Right cardiac atrium (tissue), 5 donors: ENCODE data around the gene TBCD. TPM values are rescaled to one million over a fixed set of nuclear protein-coding genes. Genes with fewer than 3 reads are reported as not detected.
A peak's percentile ranks its signal among the peaks of the same experiment; 100 is the strongest.
"Not testable (repeated sequence)": the region's sequence is repeated elsewhere in the genome, so short reads cannot be mapped to it uniquely, and the experiment has no call there.

Experiments
- ATAC-seq, 2 donors: fragments of 200-7000 bp; cut with Tn5 transposase; one replicate each; pipeline versions ENCODE4 v1.8.0 to v1.9.1; 2020; ENCODE audit warnings: moderate library complexity in 2 of 2, mild to moderate bottlenecking in 1 of 2
- DNase-seq, 3 donors: peaks; one replicate each; pipeline ENCODE4 v3.0.0-alpha.2; 2020
- H3K27ac ChIP-seq: one replicate; pipeline ENCODE4 v1.5.1; 2013; ENCODE audit warnings: mild to moderate bottlenecking, low read length, control low read depth, moderate library complexity
- H3K27me3 ChIP-seq: one replicate; pipeline ENCODE4 v1.6.1; 2013; ENCODE audit not compliant: control insufficient read depth, insufficient read depth
- H3K4me1 ChIP-seq: one replicate; pipeline ENCODE4 v1.6.1; 2013; ENCODE audit warnings: low read length; ENCODE audit not compliant: control insufficient read depth, insufficient read depth
- H3K4me3 ChIP-seq: one replicate; pipeline ENCODE4 v1.5.1; 2013; ENCODE audit warnings: low read length, control low read depth
- H3K9me3 ChIP-seq: one replicate; pipeline ENCODE4 v1.6.1; 2013; ENCODE audit warnings: low read length; ENCODE audit not compliant: control insufficient read depth
- WGBS: extraction: QIAGEN DNeasy Blood & Tissue Kit; methylation state at CpG from one replicate; pipeline ENCODE4 v1.1.7; 2013; 5-methylcytosine and 5-hydroxymethylcytosine counted together
- intact Hi-C, 4 donors: fragments of 100-400 bp; cut with DNase I; formaldehyde crosslinking; loops; one replicate each; pipeline versions ENCODE4 v1.11.0 to v1.14.0; 2022 to 2023
- polyA plus RNA-seq: library from polyadenylated mRNA; stranded (reverse); fragments of 200-250 nt; gene quantifications from one replicate; pipeline ENCODE4 v1.2.3, GENCODE V29; 2013
- total RNA-seq, 4 donors: library from RNA; stranded (reverse); fragmentation: NEBNext Ultra II Directional; extraction: Animal tissue kit (Norgen Biotek cat#: 25700); gene quantifications; one replicate each; pipeline ENCODE4 v1.2.1, GENCODE V29; 2021
- donor health status: healthy with polysubstance abuse.
- donor health status: DM: no; HTN: yes; CAD: no.
- donor health status: DM: no; HTN: no; CAD: no.
- donor health status: DM: no; HTN: yes; CAD: no; lungs with severe emphysema.
- donor health status: DM: yes; HTN: yes; CAD: no.

Gene TBCD
- total and polyA plus RNA-seq, 5 donors = 36.2 to 43.9 (median 41.2) TPM

- DNase-seq (peak in 2 of 3 donors; percentile 56), ATAC-seq (no peak)
- H3K4me1 ChIP-seq = no peaks in the 10 kb centered on the region
- no peaks in the 10 kb centered on the region for H3K9me3 ChIP-seq
- intact Hi-C loops = loop anchor here in 2 of 4 donors (5.0 to 10.0 kb wide), 2 partner anchors 175 to 178 kb away; no protein-coding TSS in a partner anchor
- no peak overlapping the region for H3K4me3 ChIP-seq
- no peak overlapping the region for H3K27ac ChIP-seq
- no peaks in the 10 kb centered on the region for H3K27me3 ChIP-seq
- WGBS = 95% methylated on average over 23 of the region's 23 CpGs
Measured at GRCh38 chr17:82959990-82960418, 208.1 kb downstream of the TBCD start.

GRCh38 chr17:82960419-82961271 is 208.8 kb downstream of the TBCD start:
- Histone ChIP-seq H3K27me3 (no peaks in the 10 kb centered on the region), H3K9me3 (no peaks in the 10 kb centered on the region), H3K27ac (no peak overlapping the region), H3K4me3 (no peak overlapping the region), H3K4me1 (no peaks in the 10 kb centered on the region)
- ATAC-seq (no peak), DNase-seq (peak in 2 of 3 donors; percentile 60 to 66)
- WGBS = 95% methylated on average over 67 of the region's 67 CpGs
- intact Hi-C loops = loop anchor here in 2 of 4 donors (5.0 to 10.0 kb wide), 2 partner anchors 176 to 178 kb away; no protein-coding TSS in a partner anchor

- H3K27ac ChIP-seq = no peak overlapping the region
- intact Hi-C loops = loop anchor here in 2 of 4 donors (5.0 to 10.0 kb wide), 2 partner anchors 177 to 179 kb away; no protein-coding TSS in a partner anchor
- no peak overlapping the region for H3K4me3 ChIP-seq
- 87% methylated on average over 19 of the region's 19 CpGs for WGBS
- no peaks in the 10 kb centered on the region for H3K9me3 ChIP-seq
- ATAC-seq (no peak), DNase-seq (peak in 1 of 3 donors; percentile 57)
- no peaks in the 10 kb centered on the region for H3K4me1 ChIP-seq
- no peaks in the 10 kb centered on the region for H3K27me3 ChIP-seq
Measured at GRCh38 chr17:82961366-82962162, 209.7 kb downstream of the TBCD start.

- ATAC-seq (no peak), DNase-seq (peak in 1 of 3 donors; percentile 18)
- Histone ChIP-seq H3K27me3 (no peaks in the 10 kb centered on the region), H3K9me3 (no peaks in the 10 kb centered on the region), H3K27ac (no peak overlapping the region), H3K4me3 (no peak overlapping the region), H3K4me1 (no peaks in the 10 kb centered on the region)
- intact Hi-C loops = loop anchor here in 2 of 4 donors (5.0 to 10.0 kb wide), 2 partner anchors 177 to 180 kb away; no protein-coding TSS in a partner anchor
- 76% methylated on average over 21 of the region's 21 CpGs for WGBS
Measured at GRCh38 chr17:82962163-82962720, 210.4 kb downstream of the TBCD start.

GRCh38 chr17:82963104-82963950 is 211.5 kb downstream of the TBCD start:
- Histone ChIP-seq H3K27me3 (no peaks in the 10 kb centered on the region), H3K4me1 (no peaks in the 10 kb centered on the region), H3K27ac (no peak overlapping the region), H3K9me3 (no peaks in the 10 kb centered on the region), H3K4me3 (no peak overlapping the region)
- 27% methylated on average over 25 of the region's 25 CpGs for WGBS
- intact Hi-C loops = loop anchor here in 2 of 4 donors (5.0 to 10.0 kb wide), 2 partner anchors 179 to 181 kb away; no protein-coding TSS in a partner anchor
- DNase-seq (peak; percentile 88 to 94 (median 94)), ATAC-seq (peak; percentile 94 to 96)

- not testable (repeated sequence) for H3K4me3 ChIP-seq, H3K27ac ChIP-seq, H3K4me1 ChIP-seq, ATAC-seq, H3K27me3 ChIP-seq, H3K9me3 ChIP-seq
- intact Hi-C loops = loop anchor here in 2 of 4 donors (5.0 to 10.0 kb wide), 2 partner anchors 180 to 182 kb away; no protein-coding TSS in a partner anchor
- peak in 2 of 3 donors; percentile 44 to 52 for DNase-seq
- WGBS = 91% methylated on average over 32 of the region's 32 CpGs
Measured at GRCh38 chr17:82964451-82964850, 212.6 kb downstream of the TBCD start.

- no peaks in the 10 kb centered on the region for H3K9me3 ChIP-seq
- WGBS = 89% methylated on average over 25 of the region's 25 CpGs
- H3K4me3 ChIP-seq = no peak overlapping the region
- ATAC-seq (no peak), DNase-seq (peak in 2 of 3 donors; percentile 39 to 56)
- no peaks in the 10 kb centered on the region for H3K4me1 ChIP-seq
- intact Hi-C loops = loop anchor here in 2 of 4 donors (5.0 to 10.0 kb wide), 2 partner anchors 180 to 183 kb away; no protein-coding TSS in a partner anchor
- H3K27ac ChIP-seq = no peak overlapping the region
- H3K27me3 ChIP-seq = no peaks in the 10 kb centered on the region
Measured at GRCh38 chr17:82964851-82965341, 213.0 kb downstream of the TBCD start.

- WGBS = 93% methylated on average over 13 of the region's 13 CpGs
- intact Hi-C loops = loop anchor here in 1 of 4 donors (10.0 kb wide), 1 partner anchor 181 kb away; no protein-coding TSS in a partner anchor
- peak in 1 of 3 donors; percentile 41 for DNase-seq
- no peak overlapping the region for H3K4me3 ChIP-seq
- ATAC-seq = no peak
- H3K4me1 ChIP-seq = no peaks in the 10 kb centered on the region
- no peak overlapping the region for H3K27ac ChIP-seq
- no peaks in the 10 kb centered on the region for H3K27me3 ChIP-seq
- no peaks in the 10 kb centered on the region for H3K9me3 ChIP-seq
Measured at GRCh38 chr17:82965371-82965770, 213.5 kb downstream of the TBCD start.

GRCh38 chr17:82966415-82966814 is 214.6 kb downstream of the TBCD start:
- no peak overlapping the region for H3K27ac ChIP-seq
- DNase-seq (peak in 1 of 3 donors; percentile 13), ATAC-seq (no peak)
- no peak overlapping the region for H3K4me3 ChIP-seq
- intact Hi-C loops = loop anchor here in 1 of 4 donors (10.0 kb wide), 1 partner anchor 182 kb away; no protein-coding TSS in a partner anchor
- no peaks in the 10 kb centered on the region for H3K4me1 ChIP-seq
- no peaks in the 10 kb centered on the region for H3K27me3 ChIP-seq
- WGBS = 95% methylated on average over 7 of the region's 7 CpGs
- no peaks in the 10 kb centered on the region for H3K9me3 ChIP-seq
